B cell (primary cell): ENCODE measurements around the gene INO80C. TPM values are rescaled to one million over a fixed set of nuclear protein-coding genes. Genes with fewer than 3 reads are reported as not detected.

Experiments used
- ATAC-seq: fragments of 200-7000 bp; cut with Tn5 transposase; one replicate; pipeline ENCODE4 v1.10.0; 2021; ENCODE audit warnings: low read depth, mild to moderate bottlenecking, moderate number of reproducible peaks, moderate library complexity
- CTCF ChIA-PET: fragments of 350-600 bp; sonication (Branson Sonifier 250); formaldehyde crosslinking; loops from one replicate; lab custom pipeline; 2021; ENCODE audit warnings: antibody characterized with exemption, inconsistent platforms; lab: Charles Lee
- POLR2A ChIA-PET: fragments of 350-600 bp; sonication (Branson Sonifier 250); formaldehyde crosslinking; loops from one replicate; lab custom pipeline; 2021; ENCODE audit warnings: antibody characterized with exemption; lab: Charles Lee
- DNase-seq: peaks from one replicate; pipeline ENCODE4 v3.0.0; 2013
- H2AFZ ChIP-seq: 2 replicates; pipeline ENCODE4 v1.6.1; 2012; ENCODE audit warnings: mild to moderate bottlenecking, low read depth, low read length; ENCODE audit not compliant: insufficient read depth, poor library complexity, severe bottlenecking
- H3K27ac ChIP-seq, 2 donors: 1 replicate in 1 of 2; 2 replicates in 1 of 2; pipeline ENCODE4 v1.5.1; 2012 to 2013; ENCODE audit warnings: low read length in 2 of 2, mild to moderate bottlenecking in 2 of 2, moderate library complexity in 1 of 2
- H3K27me3 ChIP-seq, 4 experiments: fragments of 200-600 bp in 1 of 4; sonication (generic) in 1 of 4; replicated peaks in 1 of 4; 1 replicate in 2 of 4; 2 replicates in 2 of 4; pipeline versions ENCODE4 v1.6.1 to v1.7.0; 2013 to 2016; ENCODE audit warnings: low read length in 3 of 4, mild to moderate bottlenecking in 2 of 4, mixed read lengths in 1 of 4, moderate library complexity in 1 of 4; ENCODE audit not compliant: insufficient read depth in 4 of 4, control insufficient read depth in 3 of 4; ENCODE audit errors: control extremely low read depth in 1 of 4
- H3K36me3 ChIP-seq, 2 experiments: replicated peaks in 1 of 2; 1 replicate in 1 of 2; 2 replicates in 1 of 2; pipeline versions ENCODE4 v1.6.1 to v1.7.1; 2013; ENCODE audit warnings: low read length in 1 of 2; ENCODE audit not compliant: insufficient read depth in 2 of 2, control insufficient read depth in 1 of 2; ENCODE audit errors: control extremely low read depth in 1 of 2, extremely low read depth in 1 of 2
- H3K4me1 ChIP-seq, 2 donors: fragments of 200-600 bp in 1 of 2; sonication (generic) in 1 of 2; 1 replicate in 1 of 2; 2 replicates in 1 of 2; pipeline versions ENCODE4 v1.5.1 to v1.6.1; 2013 to 2017; ENCODE audit warnings: low read length in 2 of 2; ENCODE audit not compliant: control insufficient read depth in 2 of 2, insufficient read depth in 2 of 2
- H3K4me2 ChIP-seq: replicated peaks from 2 replicates; pipeline ENCODE3; 2012; ENCODE audit warnings: mild to moderate bottlenecking, low read depth, low read length; ENCODE audit not compliant: poor library complexity, severe bottlenecking
- H3K4me3 ChIP-seq, 5 experiments: fragments of 200-600 bp in 1 of 5; sonication (generic) in 1 of 5; 1 replicate in 3 of 5; 2 replicates in 2 of 5; pipeline versions ENCODE4 v1.5.1 to v1.7.0; 2011 to 2016; ENCODE audit warnings: low read length in 4 of 5, mild to moderate bottlenecking in 4 of 5, low read depth in 2 of 5, control low read depth in 1 of 5, moderate library complexity in 1 of 5; ENCODE audit not compliant: insufficient read depth in 1 of 5; ENCODE audit errors: control extremely low read depth in 1 of 5, extremely low read depth in 1 of 5
- H3K79me2 ChIP-seq: fragments of 200-600 bp; sonication (generic); one replicate; pipeline ENCODE4 v1.6.0; 2016; ENCODE audit warnings: low read length; ENCODE audit not compliant: control insufficient read depth, insufficient read depth
- H3K9ac ChIP-seq: fragments of 200-600 bp; sonication (generic); 2 replicates; pipeline ENCODE4 v1.6.1; 2017; ENCODE audit warnings: mild to moderate bottlenecking, low read length, moderate library complexity
- H3K9me3 ChIP-seq, 3 donors: one replicate each; pipeline versions ENCODE4 v1.6.1 to v1.7.1; 2013; ENCODE audit warnings: low read length in 2 of 3; ENCODE audit not compliant: control insufficient read depth in 2 of 3, insufficient read depth in 1 of 3; ENCODE audit errors: control extremely low read depth in 1 of 3
- H4K20me1 ChIP-seq: 2 replicates; pipeline ENCODE4 v1.6.0; 2012; ENCODE audit warnings: mild to moderate bottlenecking, low read length; ENCODE audit not compliant: insufficient read depth, control insufficient read depth, poor library complexity, severe bottlenecking
- H3K27ac Mint-ChIP-seq: one replicate; pipeline ENCODE4 v1.8.0; 2021; ENCODE audit warnings: mixed read lengths
- H3K27me3 Mint-ChIP-seq: one replicate; pipeline ENCODE4 v1.8.0; 2021; ENCODE audit warnings: mixed read lengths
- H3K4me1 Mint-ChIP-seq: one replicate; pipeline ENCODE4 v1.8.0; 2021; ENCODE audit warnings: mixed read lengths
- H3K4me3 Mint-ChIP-seq: one replicate; pipeline ENCODE4 v1.8.0; 2021; ENCODE audit warnings: mixed read lengths
- H3K9me3 Mint-ChIP-seq: one replicate; pipeline ENCODE4 v1.8.0; 2022; ENCODE audit warnings: mixed read lengths; ENCODE audit not compliant: insufficient read depth
- CTCF ChIP-seq: fragments of 200-600 bp; IDR thresholded peaks from one replicate; pipeline ENCODE4 v1.8.0; 2022; ENCODE audit warnings: antibody characterized with exemption, mild to moderate bottlenecking
- EZH2 ChIP-seq: IDR thresholded peaks from 2 replicates; pipeline ENCODE4 v1.6.1; 2012; ENCODE audit warnings: borderline replicate concordance, low read depth, mild to moderate bottlenecking, moderate library complexity, low read length; ENCODE audit not compliant: insufficient read depth, poor library complexity, severe bottlenecking
- WGBS: methylation state at CpG from one replicate; pipeline ENCODE4 v1.1.5; 2013; ENCODE audit warnings: missing lambda C conversion rate; ENCODE audit not compliant: insufficient coverage; 5-methylcytosine and 5-hydroxymethylcytosine counted together
- intact Hi-C: fragments of 100-400 bp; cut with micrococcal nuclease; formaldehyde crosslinking; loops from one replicate; pipeline ENCODE4 v1.10.0; 2022
- polyA plus RNA-seq: library from polyadenylated mRNA; depleted of rRNA; stranded (reverse); fragments of >200 nt; gene quantifications from 2 replicates; pipeline ENCODE4 v1.2.3, GENCODE V29; 2012
- total RNA-seq, 2 donors: library from RNA; stranded (reverse); fragments of 120-200 nt in 1 of 2; gene quantifications; 1 replicate in 1 of 2; 2 replicates in 1 of 2; pipeline versions ENCODE4 v1.2.3 to v1.2.4, GENCODE V29; 2013 to 2022

The INO80C gene
- total and polyA plus RNA-seq, 2 donors (not counting 1 experiment from before 2014, with no cell fraction given) = 18.2 to 37.9 TPM

- Histone ChIP-seq H3K79me2 (no peaks in the 10 kb centered on the region), H3K27me3 (no peaks in the 10 kb centered on the region), H3K9me3 (no peaks in the 10 kb centered on the region), H3K4me3 (no peak overlapping the region), H2AFZ (no peak overlapping the region), H3K4me1 (peaks cover 12% of the 10 kb centered on the region in 2 donors), H3K9ac (no peak overlapping the region), H3K4me2 (no peak overlapping the region), H4K20me1 (no peaks in the 10 kb centered on the region), H3K36me3 (no peaks in the 10 kb centered on the region), H3K27ac (no peak overlapping the region)
- peaks cover 10% of the 10 kb centered on the region for H3K4me1 Mint-ChIP-seq
- WGBS = 100% methylated on average over 1 of the region's 2 CpGs
- H3K27ac Mint-ChIP-seq = no peak overlapping the region
- no peak overlapping the region for H3K4me3 Mint-ChIP-seq
- DNase-seq (no peak), ATAC-seq (no peak)
- peaks cover 3% of the 10 kb centered on the region for H3K9me3 Mint-ChIP-seq
- H3K27me3 Mint-ChIP-seq = no peaks in the 10 kb centered on the region
- ChIA-PET POLR2A (no interaction called here), CTCF (interaction anchor here (1.4 kb wide), 1 partner anchor 90 kb away, joined by 4 read pairs; no protein-coding TSS in a partner anchor)
- intact Hi-C loops = no loop called here
- no peak for TF ChIP-seq CTCF
- TF ChIP-seq EZH2 = no peak
Measured at GRCh38 chr18:35512761-35513160, 15.0 kb upstream of the INO80C start.

GRCh38 chr18:35511833-35512232 lies 14.1 kb upstream of the INO80C start:
- H3K4me3 Mint-ChIP-seq = peak overlapping the region; percentile 4
- Histone ChIP-seq H3K9me3 (no peaks in the 10 kb centered on the region), H3K9ac (no peak overlapping the region), H3K4me3 (no peak overlapping the region), H3K27me3 (no peaks in the 10 kb centered on the region), H4K20me1 (no peaks in the 10 kb centered on the region), H3K4me2 (peak overlapping the region; percentile 35), H3K36me3 (no peaks in the 10 kb centered on the region), H2AFZ (peak overlapping the region; percentile 75), H3K4me1 (peaks cover 12% of the 10 kb centered on the region in 2 donors), H3K27ac (no peak overlapping the region), H3K79me2 (no peaks in the 10 kb centered on the region)
- H3K4me1 Mint-ChIP-seq = peaks cover 10% of the 10 kb centered on the region
- TF ChIP-seq EZH2 (no peak), CTCF (no peak)
- POLR2A ChIA-PET = interaction anchor here (1.0 kb wide), 1 partner anchor 14 kb away, joined by 6 read pairs; the partner anchor contains the start of gene INO80C
- intact Hi-C loops = loop anchor here (1.0 kb wide), 1 partner anchor 15 kb away; the partner anchor contains the start of gene INO80C
- no peak for DNase-seq
- CTCF ChIA-PET = interaction anchor here (0.8 to 1.4 kb wide), 5 partner anchors 51 to 125 kb away, joined by 3 to 6 read pairs (median 4); no protein-coding TSS in a partner anchor
- no peak for ATAC-seq
- H3K27me3 Mint-ChIP-seq = no peaks in the 10 kb centered on the region
- H3K9me3 Mint-ChIP-seq = peaks cover 3% of the 10 kb centered on the region
- peak overlapping the region; percentile 69 for H3K27ac Mint-ChIP-seq
- WGBS = no CpG with 5 or more reads among the region's 1 CpG
